Measurements from ENCODE around the gene ATG2B. TPM values are rescaled to one million over a fixed set of nuclear protein-coding genes. Genes with fewer than 3 reads are reported as not detected.

Gene ATG2B
- total and polyA plus RNA-seq, 2 donors: 9.6 to 15.2 TPM

Other genes starting within 250 kb of the ATG2B start
- 1.7 TPM for gene BDKRB2, start 158.5 kb downstream of the ATG2B start, total RNA-seq
- gene BDKRB2, start 158.5 kb downstream of the ATG2B start, polyA plus RNA-seq: 1.1 TPM
- 0.05 TPM for gene BDKRB1, start 107.1 kb downstream of the ATG2B start, total RNA-seq
- gene BDKRB1, start 107.1 kb downstream of the ATG2B start, polyA plus RNA-seq: 0.62 TPM
- gene GSKIP, start 185 bp upstream of the ATG2B start, total RNA-seq: 23.8 TPM
- gene GSKIP, start 185 bp upstream of the ATG2B start, polyA plus RNA-seq: 20.8 TPM
- gene AK7, start 28.8 kb upstream of the ATG2B start, total RNA-seq: 0.80 TPM
- gene AK7, start 28.8 kb upstream of the ATG2B start, polyA plus RNA-seq: 0.64 TPM
- gene PAPOLA, start 139.0 kb upstream of the ATG2B start, total RNA-seq: 99.9 TPM
- gene PAPOLA, start 139.0 kb upstream of the ATG2B start, polyA plus RNA-seq: 108 TPM

Measured in thymus (tissue), 2 donors.